GM19351 (cell line): ENCODE data around the gene OR52E6.

Experiments used
- ATAC-seq: cut with Tn5 transposase; IDR thresholded peaks from one replicate; pipeline ENCODE4 v1.9.1; 2021; ENCODE audit warnings: mild to moderate bottlenecking, moderate library complexity; ENCODE audit not compliant: unreplicated experiment

OR52E6 gene

DNA sequence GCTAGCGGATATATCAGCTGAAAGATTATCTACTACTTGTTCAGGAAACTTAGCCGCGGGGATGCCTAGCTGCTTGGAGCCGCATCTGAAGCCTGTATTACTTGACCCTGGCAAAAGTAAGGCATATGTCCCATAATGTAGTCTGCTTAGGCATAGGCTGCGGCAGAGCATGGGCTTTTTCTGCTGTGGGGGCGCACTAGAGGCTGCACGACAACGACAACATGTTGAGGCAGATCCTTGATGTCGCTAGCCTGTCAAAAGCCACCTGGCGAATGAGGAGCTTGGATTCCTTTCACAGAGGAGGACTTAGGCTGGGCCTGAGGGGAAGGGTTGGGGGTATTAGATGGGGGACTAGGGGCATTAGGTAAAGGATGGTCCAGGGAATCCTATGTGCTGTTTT, 34.1 kb downstream of the OR52E6 start:
- no peak for ATAC-seq

DNA sequence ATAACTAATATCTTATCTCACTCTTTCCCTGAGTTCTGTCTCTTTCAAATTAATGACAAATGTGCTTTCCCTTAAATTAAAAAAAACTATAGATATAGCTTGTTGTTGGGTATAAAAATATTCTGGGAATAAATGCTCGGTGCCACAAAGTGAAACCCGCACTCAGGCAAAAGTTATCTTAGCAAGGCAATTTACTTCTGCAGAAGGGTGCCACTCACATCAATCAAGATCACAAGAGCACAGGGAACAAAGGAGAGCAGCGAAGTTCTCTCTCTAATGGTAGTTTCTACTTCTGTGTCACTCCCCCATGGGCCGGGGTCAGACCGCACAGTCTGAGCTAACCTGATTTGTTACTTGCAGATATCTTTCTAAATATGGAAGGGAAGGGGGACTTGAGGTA, 37.7 kb downstream of the OR52E6 start:
- no peak for ATAC-seq

DNA sequence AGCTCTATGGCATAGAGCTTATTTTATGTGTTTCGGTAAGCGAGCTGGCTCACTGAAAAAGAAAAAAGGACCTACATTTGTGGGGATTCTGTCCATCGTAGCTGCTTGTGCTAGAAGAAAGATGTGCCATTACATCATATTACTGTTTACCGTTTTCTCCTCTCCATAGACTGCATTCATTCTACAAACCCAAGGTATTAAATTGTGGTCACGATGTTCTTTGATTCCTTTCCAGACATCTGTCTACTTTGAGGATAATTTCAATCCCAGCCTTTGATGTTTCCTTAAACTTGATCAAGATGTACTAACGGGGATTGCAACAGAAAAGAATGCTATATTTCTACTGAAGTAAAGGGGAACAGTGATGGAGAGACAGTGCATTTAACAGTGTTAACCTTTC, 45.2 kb downstream of the OR52E6 start:
- no peak for ATAC-seq

DNA sequence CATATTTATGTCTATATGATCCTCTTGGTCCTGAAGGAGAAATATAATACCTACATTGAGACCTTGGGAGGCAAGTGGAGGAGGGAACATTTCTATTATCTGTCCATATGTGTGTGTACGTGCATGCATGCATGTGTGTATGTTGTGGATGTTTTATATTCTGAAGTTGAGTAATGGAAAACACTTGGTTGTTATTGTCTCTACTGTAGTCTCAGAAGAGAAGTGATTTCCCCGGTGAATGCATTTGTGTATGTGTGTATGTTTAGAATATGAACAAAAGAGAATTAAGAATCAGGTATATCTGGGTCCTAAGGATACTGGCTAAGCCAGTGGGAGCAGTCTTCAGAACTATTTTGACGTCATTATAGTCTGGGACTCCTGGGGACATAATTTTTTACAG, 50.5 kb downstream of the OR52E6 start, which contains the start of gene OR52N1:
TSS of gene OR52N1 (minus strand) at position 101 of the 400 bp plus-strand sequence. CDS start 2,449 bp downstream, outside the sequence.
- no peak for ATAC-seq
